Neuronal stem cell (in vitro differentiated cells): ENCODE measurements around the gene TRIP10.

ENCODE experiments used
- DNase-seq: peaks from one replicate; pipeline ENCODE4 v3.0.0-alpha.2; 2013; ENCODE audit warnings: low spot score
- H2AFZ ChIP-seq: one replicate; pipeline ENCODE4 v1.6.1; 2013; ENCODE audit warnings: mild to moderate bottlenecking, low read length, inconsistent platforms
- H2AK5ac ChIP-seq: 2 replicates; pipeline ENCODE4 v1.6.1; 2013; ENCODE audit warnings: low read depth, mild to moderate bottlenecking, inconsistent platforms, low read length, moderate library complexity, mixed read lengths
- H2BK120ac ChIP-seq: 2 replicates; pipeline ENCODE4 v1.6.1; 2013; ENCODE audit warnings: low read depth, mild to moderate bottlenecking, inconsistent platforms, low read length, moderate library complexity, mixed read lengths
- H2BK12ac ChIP-seq: one replicate; pipeline ENCODE4 v1.6.1; 2013; ENCODE audit warnings: low read length, inconsistent platforms
- H2BK15ac ChIP-seq: 2 replicates; pipeline ENCODE4 v1.6.1; 2013; ENCODE audit warnings: mild to moderate bottlenecking, low read length, inconsistent platforms, mixed read lengths
- H2BK5ac ChIP-seq: one replicate; pipeline ENCODE4 v1.6.1; 2013; ENCODE audit warnings: inconsistent platforms, mild to moderate bottlenecking, low read length, moderate library complexity
- H3K14ac ChIP-seq: one replicate; pipeline ENCODE4 v1.6.1; 2013; ENCODE audit warnings: low read length, inconsistent platforms
- H3K18ac ChIP-seq: 2 replicates; pipeline ENCODE4 v1.6.1; 2013; ENCODE audit warnings: low read length, inconsistent platforms
- H3K23ac ChIP-seq: 2 replicates; pipeline ENCODE4 v1.6.1; 2013; ENCODE audit warnings: low read depth, mild to moderate bottlenecking, mixed read lengths, low read length, inconsistent platforms; ENCODE audit not compliant: poor library complexity
- H3K27ac ChIP-seq: replicated peaks from 3 replicates; pipeline ENCODE4 v1.5.1; 2013; ENCODE audit warnings: low read length, inconsistent platforms
- H3K27me3 ChIP-seq, 3 experiments: 2 replicates each; pipeline ENCODE4 v1.6.1; 2013; ENCODE audit warnings: low read length in 3 of 3, mild to moderate bottlenecking in 2 of 3, inconsistent platforms in 1 of 3, low read depth in 1 of 3, mixed read lengths in 1 of 3, moderate library complexity in 1 of 3; ENCODE audit not compliant: control insufficient read depth in 3 of 3, insufficient read depth in 3 of 3
- H3K36me3 ChIP-seq, 2 donors: replicated peaks in 1 of 2; 2 replicates each; pipeline ENCODE4 v1.6.1; 2013; ENCODE audit warnings: low read length in 2 of 2; ENCODE audit not compliant: control insufficient read depth in 2 of 2, insufficient read depth in 2 of 2
- H3K4ac ChIP-seq: 2 replicates; pipeline ENCODE4 v1.6.1; 2013; ENCODE audit warnings: inconsistent platforms, mild to moderate bottlenecking, low read length, moderate library complexity
- H3K4me1 ChIP-seq, 2 donors: 1 replicate in 1 of 2; 2 replicates in 1 of 2; pipeline ENCODE4 v1.6.1; 2013; ENCODE audit warnings: low read length in 2 of 2, low read depth in 1 of 2; ENCODE audit not compliant: control insufficient read depth in 2 of 2, insufficient read depth in 1 of 2
- H3K4me2 ChIP-seq: one replicate; pipeline ENCODE4 v1.6.1; 2013; ENCODE audit warnings: mild to moderate bottlenecking, low read length, inconsistent platforms; ENCODE audit not compliant: insufficient read depth, poor library complexity, severe bottlenecking
- H3K4me3 ChIP-seq, 2 donors: 2 replicates each; pipeline ENCODE4 v1.5.1; 2013; ENCODE audit warnings: low read length in 2 of 2, mild to moderate bottlenecking in 2 of 2, inconsistent platforms in 1 of 2, moderate library complexity in 1 of 2
- H3K79me1 ChIP-seq: one replicate; pipeline ENCODE4 v1.6.1; 2013; ENCODE audit warnings: low read depth, mild to moderate bottlenecking, inconsistent platforms, low read length, moderate library complexity
- H3K9ac ChIP-seq: one replicate; pipeline ENCODE4 v1.6.1; 2013; ENCODE audit warnings: mild to moderate bottlenecking, low read depth, low read length, inconsistent platforms; ENCODE audit not compliant: poor library complexity
- H3K9me3 ChIP-seq, 2 donors: replicated peaks in 1 of 2; 2 replicates each; pipeline versions ENCODE3 to v1.6.1; 2013; ENCODE audit warnings: low read length in 2 of 2, mild to moderate bottlenecking in 2 of 2, inconsistent platforms in 1 of 2, low read depth in 1 of 2, mixed read lengths in 1 of 2, moderate library complexity in 1 of 2; ENCODE audit not compliant: control insufficient read depth in 2 of 2, insufficient read depth in 1 of 2
- H4K8ac ChIP-seq: one replicate; pipeline ENCODE4 v1.6.1; 2013; ENCODE audit warnings: low read depth, mild to moderate bottlenecking, inconsistent platforms, low read length, moderate library complexity
- H4K91ac ChIP-seq: one replicate; pipeline ENCODE4 v1.6.1; 2013; ENCODE audit warnings: low read length, low read depth, mild to moderate bottlenecking, inconsistent platforms; ENCODE audit not compliant: poor library complexity
- WGBS, 2 donors: extraction: QIAGEN DNeasy Blood & Tissue Kit; methylation state at CpG; one replicate each; pipeline ENCODE4 v1.1.7; 2013; ENCODE audit warnings: missing lambda C conversion rate in 2 of 2, mixed read lengths in 1 of 2; ENCODE audit not compliant: insufficient read length in 2 of 2, insufficient replicate concordance in 1 of 2; ENCODE audit errors: extremely low coverage in 2 of 2; 5-methylcytosine and 5-hydroxymethylcytosine counted together

Gene TRIP10

GRCh38 chr19:6800991-6801484 lies 61.6 kb downstream of the TRIP10 start:
- peak overlapping the region; percentile 63 for H2AK5ac ChIP-seq
- no peak overlapping the region for H3K4me2 ChIP-seq
- no peak overlapping the region for H2BK15ac ChIP-seq
- H3K27me3 ChIP-seq, result peaks cover 0 to 3% (median 0%) of the 10 kb centered on the region in 3 experiments
- no peak overlapping the region for H3K4me3 ChIP-seq
- no peak overlapping the region for H3K27ac ChIP-seq
- H3K14ac ChIP-seq, result no peak overlapping the region
- H3K23ac ChIP-seq, result no peak overlapping the region
- H2BK12ac ChIP-seq, result no peak overlapping the region
- no peak overlapping the region for H3K9ac ChIP-seq
- H4K91ac ChIP-seq, result no peak overlapping the region
- H2AFZ ChIP-seq, result peak overlapping the region; percentile 76
- H3K36me3 ChIP-seq, result no peaks in the 10 kb centered on the region
- H3K4me1 ChIP-seq, result peaks cover 0 to 2% of the 10 kb centered on the region in 2 donors
- peak overlapping the region; percentile 44 for H3K18ac ChIP-seq
- H4K8ac ChIP-seq, result peak overlapping the region; percentile 43
- no peaks in the 10 kb centered on the region for H3K9me3 ChIP-seq
- H3K79me1 ChIP-seq, result no peaks in the 10 kb centered on the region
- H2BK5ac ChIP-seq, result no peak overlapping the region
- DNase-seq, result no peak
- no peak overlapping the region for H2BK120ac ChIP-seq
- WGBS, 2 donors, result no CpG with 5 or more reads among the region's 10 CpGs
- H3K4ac ChIP-seq, result no peak overlapping the region
